Lower leg skin (tissue), 4 donors: ENCODE data around the gene OLIG2. TPM values are rescaled to one million over a fixed set of nuclear protein-coding genes. Genes with fewer than 3 reads are reported as not detected.

Experiments used
- DNase-seq, 2 donors: peaks; one replicate each; pipeline ENCODE4 v3.0.0-alpha.2; 2019; ENCODE audit warnings: low spot score in 2 of 2
- H3K4me3 ChIP-seq: fragments of 200-600 bp; sonication (generic); 2 replicates; pipeline ENCODE4 v1.5.1; 2017; ENCODE audit warnings: mild to moderate bottlenecking, low read depth; ENCODE audit not compliant: poor library complexity, severe bottlenecking
- CTCF ChIP-seq, 3 donors: fragments of 450-650 bp; IDR thresholded peaks; one replicate each; pipeline ENCODE4 v1.5.1; 2016; ENCODE audit warnings: antibody characterized with exemption in 3 of 3, mild to moderate bottlenecking in 3 of 3, moderate library complexity in 2 of 3
- POLR2A ChIP-seq, 2 donors: fragments of 450-650 bp; IDR thresholded peaks; one replicate each; pipeline ENCODE4 v1.6.1; 2016 to 2017; ENCODE audit warnings: antibody characterized with exemption in 2 of 2, mild to moderate bottlenecking in 1 of 2, moderate library complexity in 1 of 2
- WGBS, 2 donors: methylation state at CpG; one replicate each; pipeline ENCODE4 v1.1.5; 2018; 5-methylcytosine and 5-hydroxymethylcytosine counted together
- intact Hi-C: fragments of 100-400 bp; cut with DNase I; formaldehyde crosslinking; loops from one replicate; pipeline ENCODE4 v1.15.0; 2023; ENCODE audit warnings: low total_unique reads
- total RNA-seq, 4 donors: library from RNA; depleted of rRNA; stranded (reverse); fragments of >200 nt; gene quantifications; one replicate each; pipeline ENCODE4 v1.1.0, GENCODE V29; 2016

The OLIG2 gene
- total RNA-seq, 4 donors from 2014 or later = not detected

- peak in 1 of 2 donors; percentile 9 for DNase-seq
- TF ChIP-seq CTCF (IDR thresholded peaks at IDR 0.05) (no peak), POLR2A (IDR thresholded peaks at IDR 0.05) (no peak)
- H3K4me3 ChIP-seq = no peak overlapping the region
- WGBS, 2 donors = 55 to 58% methylated on average over 3 of the region's 3 CpGs
- intact Hi-C loops = no loop called here
Observed at GRCh38 chr21:33008333-33009051, 17.2 kb upstream of the OLIG2 start.

- WGBS, 2 donors = 89 to 100% methylated on average over 1 of the region's 1 CpG
- DNase-seq = no peak
- H3K4me3 ChIP-seq = no peak overlapping the region
- TF ChIP-seq POLR2A (IDR thresholded peaks at IDR 0.05) (no peak), CTCF (IDR thresholded peaks at IDR 0.05) (no peak)
- intact Hi-C loops = no loop called here
Observed at GRCh38 chr21:33010931-33011330, 14.8 kb upstream of the OLIG2 start.

- no peak overlapping the region for H3K4me3 ChIP-seq
- WGBS, 2 donors = 69 to 82% methylated on average over 3 of the region's 3 CpGs
- TF ChIP-seq CTCF (IDR thresholded peaks at IDR 0.05) = no peak
- no peak for TF ChIP-seq POLR2A (IDR thresholded peaks at IDR 0.05)
- intact Hi-C loops = no loop called here
- peak; percentile 37 to 48 for DNase-seq
Observed at GRCh38 chr21:33011462-33011861, 14.3 kb upstream of the OLIG2 start.

- TF ChIP-seq CTCF (IDR thresholded peaks at IDR 0.05) (no peak), POLR2A (IDR thresholded peaks at IDR 0.05) (no peak)
- DNase-seq = no peak
- 50 to 69% methylated on average over 3 of the region's 3 CpGs for WGBS, 2 donors
- no peak overlapping the region for H3K4me3 ChIP-seq
- intact Hi-C loops = no loop called here
Observed at GRCh38 chr21:33013626-33014025, 12.1 kb upstream of the OLIG2 start.

- 71 to 74% methylated on average over 2 of the region's 2 CpGs for WGBS, 2 donors
- TF ChIP-seq CTCF (IDR thresholded peaks at IDR 0.05) (no peak), POLR2A (IDR thresholded peaks at IDR 0.05) (no peak)
- no peak overlapping the region for H3K4me3 ChIP-seq
Observed at GRCh38 chr21:33014331-33014730, 11.4 kb upstream of the OLIG2 start.

GRCh38 chr21:33015096-33015495, 10.6 kb upstream of the OLIG2 start:
- DNase-seq = peak in 1 of 2 donors; percentile 31
- intact Hi-C loops = no loop called here
- no peak overlapping the region for H3K4me3 ChIP-seq
- WGBS, 2 donors = 7 to 11% methylated on average over 4 of the region's 4 CpGs
- TF ChIP-seq POLR2A (IDR thresholded peaks at IDR 0.05) = no peak
- TF ChIP-seq CTCF (IDR thresholded peaks at IDR 0.05) = no peak

More at GRCh38 chr21:33014331-33014730, 11.4 kb upstream of the OLIG2 start:
- DNase-seq = peak in 1 of 2 donors; percentile 53
- intact Hi-C loops = no loop called here
